Subcutaneous abdominal adipose tissue (tissue), 5 donors: ENCODE results near the gene ZFP91.

Source experiments
- H3K27ac ChIP-seq: one replicate; pipeline ENCODE4 v1.7.0; 2013; ENCODE audit warnings: low read depth, mild to moderate bottlenecking, inconsistent platforms, low read length, moderate library complexity
- H3K27me3 ChIP-seq, 5 donors: one replicate each; pipeline ENCODE4 v1.7.0; 2013; ENCODE audit warnings: low read length in 5 of 5, inconsistent platforms in 1 of 5; ENCODE audit not compliant: control insufficient read depth in 5 of 5, insufficient read depth in 4 of 5
- H3K36me3 ChIP-seq, 5 donors: one replicate each; pipeline ENCODE4 v1.7.0; 2013; ENCODE audit warnings: low read length in 5 of 5; ENCODE audit not compliant: control insufficient read depth in 5 of 5, insufficient read depth in 5 of 5
- H3K4me1 ChIP-seq, 5 donors: one replicate each; pipeline ENCODE4 v1.7.0; 2013; ENCODE audit warnings: low read length in 5 of 5, mild to moderate bottlenecking in 3 of 5, moderate library complexity in 1 of 5; ENCODE audit not compliant: control insufficient read depth in 5 of 5, insufficient read depth in 5 of 5
- H3K4me3 ChIP-seq, 5 donors: one replicate each; pipeline ENCODE4 v1.7.0; 2013; ENCODE audit warnings: low read length in 5 of 5, low read depth in 1 of 5
- H3K9ac ChIP-seq, 5 donors: one replicate each; pipeline ENCODE4 v1.7.0; 2013; ENCODE audit warnings: low read length in 5 of 5, mild to moderate bottlenecking in 4 of 5, moderate library complexity in 3 of 5
- H3K9me3 ChIP-seq, 5 donors: one replicate each; pipeline ENCODE4 v1.7.0; 2013; ENCODE audit warnings: low read length in 5 of 5; ENCODE audit not compliant: control insufficient read depth in 5 of 5
- donor health status: healthy.
- donor health status: healthy.
- donor health status: healthy.
- donor health status: healthy.
- donor health status: healthy.

The ZFP91 gene

GRCh38 chr11:58639669-58640068, 60.8 kb downstream of the ZFP91 start:
- H3K9ac ChIP-seq, result no peak overlapping the region
- H3K4me3 ChIP-seq, result no peak overlapping the region
- H3K9me3 ChIP-seq, result no peaks in the 10 kb centered on the region
- H3K27ac ChIP-seq, result no peak overlapping the region
- no peaks in the 10 kb centered on the region for H3K27me3 ChIP-seq
- H3K36me3 ChIP-seq, result no peaks in the 10 kb centered on the region
- peaks cover 0 to 20% (median 19%) of the 10 kb centered on the region in 5 donors for H3K4me1 ChIP-seq

GRCh38 chr11:58640386-58641023, 61.6 kb downstream of the ZFP91 start:
- Histone ChIP-seq H3K27me3 (no peaks in the 10 kb centered on the region), H3K4me3 (no peak overlapping the region), H3K27ac (no peak overlapping the region), H3K9ac (no peak overlapping the region), H3K9me3 (no peaks in the 10 kb centered on the region), H3K4me1 (peaks cover 0 to 20% (median 19%) of the 10 kb centered on the region in 5 donors), H3K36me3 (no peaks in the 10 kb centered on the region)

GRCh38 chr11:58641341-58641740, 62.5 kb downstream of the ZFP91 start:
- Histone ChIP-seq H3K36me3 (no peaks in the 10 kb centered on the region), H3K4me3 (no peak overlapping the region), H3K9me3 (peaks cover 0 to 2% (median 0%) of the 10 kb centered on the region in 5 donors), H3K9ac (no peak overlapping the region), H3K4me1 (peaks cover 0 to 20% (median 19%) of the 10 kb centered on the region in 5 donors), H3K27me3 (no peaks in the 10 kb centered on the region), H3K27ac (no peak overlapping the region)

GRCh38 chr11:58641803-58642581, 63.1 kb downstream of the ZFP91 start:
- Histone ChIP-seq H3K9me3 (peaks cover 0 to 2% (median 0%) of the 10 kb centered on the region in 5 donors), H3K27me3 (no peaks in the 10 kb centered on the region), H3K36me3 (no peaks in the 10 kb centered on the region), H3K9ac (no peak overlapping the region), H3K27ac (no peak overlapping the region), H3K4me1 (peaks cover 0 to 20% (median 19%) of the 10 kb centered on the region in 5 donors), H3K4me3 (no peak overlapping the region)

- Histone ChIP-seq H3K36me3 (no peaks in the 10 kb centered on the region), H3K9ac (no peak overlapping the region), H3K9me3 (peaks cover 0 to 4% (median 0%) of the 10 kb centered on the region in 5 donors), H3K27me3 (no peaks in the 10 kb centered on the region), H3K4me1 (peaks cover 0 to 6% (median 3%) of the 10 kb centered on the region in 5 donors), H3K27ac (no peak overlapping the region), H3K4me3 (no peak overlapping the region)
Measured at GRCh38 chr11:58645854-58646253, 67.0 kb downstream of the ZFP91 start.

- Histone ChIP-seq H3K9me3 (peaks cover 0 to 4% (median 0%) of the 10 kb centered on the region in 5 donors), H3K4me1 (peaks cover 0 to 2% (median 0%) of the 10 kb centered on the region in 5 donors), H3K4me3 (no peak overlapping the region), H3K36me3 (no peaks in the 10 kb centered on the region), H3K9ac (no peak overlapping the region), H3K27me3 (no peaks in the 10 kb centered on the region), H3K27ac (no peak overlapping the region)
Measured at GRCh38 chr11:58647141-58647699, 68.4 kb downstream of the ZFP91 start.

GRCh38 chr11:58647866-58648265, 69.0 kb downstream of the ZFP91 start:
- Histone ChIP-seq H3K4me3 (no peak overlapping the region), H3K9me3 (peaks cover 0 to 4% (median 0%) of the 10 kb centered on the region in 5 donors), H3K27me3 (no peaks in the 10 kb centered on the region), H3K4me1 (peaks cover 0 to 2% (median 0%) of the 10 kb centered on the region in 5 donors), H3K27ac (no peak overlapping the region), H3K9ac (no peak overlapping the region), H3K36me3 (no peaks in the 10 kb centered on the region)

GRCh38 chr11:58649623-58650022, 70.8 kb downstream of the ZFP91 start:
- H3K36me3 ChIP-seq, result no peaks in the 10 kb centered on the region
- peaks cover 0 to 5% (median 3%) of the 10 kb centered on the region in 5 donors for H3K4me1 ChIP-seq
- H3K4me3 ChIP-seq, result no peak overlapping the region
- H3K9me3 ChIP-seq, result peaks cover 0 to 4% (median 0%) of the 10 kb centered on the region in 5 donors
- H3K9ac ChIP-seq, result no peak overlapping the region
- H3K27ac ChIP-seq, result no peak overlapping the region
- no peaks in the 10 kb centered on the region for H3K27me3 ChIP-seq

GRCh38 chr11:58650496-58650895, 71.6 kb downstream of the ZFP91 start:
- Histone ChIP-seq H3K4me3 (no peak overlapping the region), H3K9me3 (peaks cover 0 to 4% (median 0%) of the 10 kb centered on the region in 5 donors), H3K4me1 (peaks cover 0 to 4% (median 3%) of the 10 kb centered on the region in 5 donors), H3K9ac (no peak overlapping the region), H3K27me3 (no peaks in the 10 kb centered on the region), H3K27ac (no peak overlapping the region), H3K36me3 (no peaks in the 10 kb centered on the region)
